Osteoblast (primary cell): Measurements from ENCODE around the gene ACOT8. TPM values are rescaled to one million over a fixed set of nuclear protein-coding genes. Genes with fewer than 3 reads are reported as not detected.

Experiments
- DNase-seq: peaks from one replicate; pipeline ENCODE4 v3.0.0; 2011; ENCODE audit warnings: low spot score, mixed read lengths; ENCODE audit not compliant: insufficient read length; ENCODE audit errors: missing footprints
- H2AFZ ChIP-seq: 2 replicates; pipeline ENCODE4 v1.6.0; 2011; ENCODE audit warnings: mild to moderate bottlenecking, low read length
- H3K27ac ChIP-seq: 2 replicates; pipeline ENCODE4 v1.5.1; 2011; ENCODE audit warnings: mild to moderate bottlenecking, low read depth, low read length, moderate library complexity
- H3K27me3 ChIP-seq: 2 replicates; pipeline ENCODE4 v1.6.0; 2012; ENCODE audit warnings: mild to moderate bottlenecking, control low read depth, inconsistent platforms, low read length, moderate library complexity; ENCODE audit not compliant: insufficient read depth
- H3K36me3 ChIP-seq: 2 replicates; pipeline ENCODE4 v1.5.1; 2011; ENCODE audit warnings: mild to moderate bottlenecking, low read length, control low read depth, moderate library complexity; ENCODE audit not compliant: insufficient read depth
- H3K4me1 ChIP-seq: 2 replicates; pipeline ENCODE4 v1.5.1; 2011; ENCODE audit warnings: mild to moderate bottlenecking, low read length, control low read depth, moderate library complexity; ENCODE audit not compliant: insufficient read depth
- H3K4me2 ChIP-seq: 2 replicates; pipeline ENCODE4 v1.6.0; 2011; ENCODE audit warnings: mild to moderate bottlenecking, low read length; ENCODE audit not compliant: insufficient read depth
- H3K4me3 ChIP-seq: fragments of 200-600 bp; sonication (generic); 3 replicates; pipeline ENCODE4 v1.5.1; 2012; ENCODE audit warnings: mild to moderate bottlenecking, low read length, inconsistent platforms; ENCODE audit not compliant: insufficient read depth
- H3K79me2 ChIP-seq: 2 replicates; pipeline ENCODE4 v1.6.0; 2012; ENCODE audit warnings: mild to moderate bottlenecking, low read length, control low read depth, inconsistent platforms; ENCODE audit not compliant: insufficient read depth
- H3K9me3 ChIP-seq: 2 replicates; pipeline ENCODE4 v1.5.1; 2011; ENCODE audit warnings: low read depth, low read length, control low read depth
- H4K20me1 ChIP-seq: 2 replicates; pipeline ENCODE4 v1.6.0; 2012; ENCODE audit warnings: mild to moderate bottlenecking, low read length, control low read depth; ENCODE audit not compliant: insufficient read depth
- total RNA-seq: library from RNA; depleted of rRNA; stranded (reverse); fragments of >200 nt; gene quantifications from 2 replicates; pipeline ENCODE4 v1.2.3, GENCODE V29; 2012
- TF ChIP-seq, protein P1 (sequence below): IDR thresholded peaks from 2 replicates; pipeline ENCODE4 v1.5.1; 2011; ENCODE audit warnings: mild to moderate bottlenecking, low read depth, low read length, moderate library complexity; ENCODE audit errors: extremely low read depth

ACOT8 gene
- total RNA-seq, 1 donor = 31.8 TPM

DNA sequence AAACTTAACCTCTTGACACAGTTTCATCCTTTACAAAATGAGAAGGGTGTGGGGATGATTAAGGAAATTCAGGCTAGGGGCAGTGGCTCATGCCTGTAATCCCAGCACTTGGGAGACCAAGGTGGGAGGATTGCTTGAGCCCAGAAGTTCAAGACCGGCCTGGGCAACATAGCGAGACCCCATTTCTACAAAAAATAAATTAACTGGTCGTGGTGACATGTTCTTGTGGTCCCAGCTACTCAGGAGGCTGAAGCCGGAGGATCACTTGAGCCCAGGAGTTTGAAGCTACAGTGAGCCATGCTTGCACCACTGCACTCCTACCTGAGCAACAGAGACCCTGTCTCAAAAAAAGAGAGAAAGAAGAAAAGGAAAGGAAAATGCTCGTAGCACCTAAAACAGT, 9.3 kb upstream of the ACOT8 start:
- H3K79me2 ChIP-seq = no peaks in the 10 kb centered on the region
- no peak overlapping the region for H3K27ac ChIP-seq
- no peaks in the 10 kb centered on the region for H3K9me3 ChIP-seq
- H3K27me3 ChIP-seq = no peaks in the 10 kb centered on the region
- H4K20me1 ChIP-seq = no peaks in the 10 kb centered on the region
- no peak overlapping the region for H3K4me3 ChIP-seq
- TF ChIP-seq, protein P1, sequence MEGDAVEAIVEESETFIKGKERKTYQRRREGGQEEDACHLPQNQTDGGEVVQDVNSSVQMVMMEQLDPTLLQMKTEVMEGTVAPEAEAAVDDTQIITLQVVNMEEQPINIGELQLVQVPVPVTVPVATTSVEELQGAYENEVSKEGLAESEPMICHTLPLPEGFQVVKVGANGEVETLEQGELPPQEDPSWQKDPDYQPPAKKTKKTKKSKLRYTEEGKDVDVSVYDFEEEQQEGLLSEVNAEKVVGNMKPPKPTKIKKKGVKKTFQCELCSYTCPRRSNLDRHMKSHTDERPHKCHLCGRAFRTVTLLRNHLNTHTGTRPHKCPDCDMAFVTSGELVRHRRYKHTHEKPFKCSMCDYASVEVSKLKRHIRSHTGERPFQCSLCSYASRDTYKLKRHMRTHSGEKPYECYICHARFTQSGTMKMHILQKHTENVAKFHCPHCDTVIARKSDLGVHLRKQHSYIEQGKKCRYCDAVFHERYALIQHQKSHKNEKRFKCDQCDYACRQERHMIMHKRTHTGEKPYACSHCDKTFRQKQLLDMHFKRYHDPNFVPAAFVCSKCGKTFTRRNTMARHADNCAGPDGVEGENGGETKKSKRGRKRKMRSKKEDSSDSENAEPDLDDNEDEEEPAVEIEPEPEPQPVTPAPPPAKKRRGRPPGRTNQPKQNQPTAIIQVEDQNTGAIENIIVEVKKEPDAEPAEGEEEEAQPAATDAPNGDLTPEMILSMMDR = no peak
- no peak for DNase-seq
- no peak overlapping the region for H3K4me2 ChIP-seq
- no peak overlapping the region for H2AFZ ChIP-seq
- peaks cover 12% of the 10 kb centered on the region for H3K4me1 ChIP-seq
- no peaks in the 10 kb centered on the region for H3K36me3 ChIP-seq

- H3K36me3 ChIP-seq = no peaks in the 10 kb centered on the region
- no peak overlapping the region for H2AFZ ChIP-seq
- peaks cover 19% of the 10 kb centered on the region for H3K4me1 ChIP-seq
- no peak overlapping the region for H3K27ac ChIP-seq
- no peaks in the 10 kb centered on the region for H3K27me3 ChIP-seq
- no peaks in the 10 kb centered on the region for H3K9me3 ChIP-seq
- no peaks in the 10 kb centered on the region for H4K20me1 ChIP-seq
- TF ChIP-seq, protein P1 = no peak
- H3K4me2 ChIP-seq = no peak overlapping the region
- no peaks in the 10 kb centered on the region for H3K79me2 ChIP-seq
- DNase-seq = no peak
- no peak overlapping the region for H3K4me3 ChIP-seq
Measured at GRCh38 chr20:45863543-45864470, 6.6 kb upstream of the ACOT8 start.

- peaks cover 13% of the 10 kb centered on the region for H3K79me2 ChIP-seq
- H3K4me3 ChIP-seq = no peak overlapping the region
- DNase-seq = no peak
- no peak overlapping the region for H3K27ac ChIP-seq
- no peaks in the 10 kb centered on the region for H4K20me1 ChIP-seq
- H3K36me3 ChIP-seq = no peaks in the 10 kb centered on the region
- H3K9me3 ChIP-seq = no peaks in the 10 kb centered on the region
- H3K4me2 ChIP-seq = no peak overlapping the region
- no peak overlapping the region for H2AFZ ChIP-seq
- H3K4me1 ChIP-seq = peaks cover 20% of the 10 kb centered on the region
- H3K27me3 ChIP-seq = no peaks in the 10 kb centered on the region
- TF ChIP-seq, protein P1 = no peak
Measured at GRCh38 chr20:45861221-45862075, 4.3 kb upstream of the ACOT8 start.
